RPMI7951 (cell line): ENCODE results near the gene LDLRAD3. TPM values are rescaled to one million over a fixed set of nuclear protein-coding genes. Genes with fewer than 3 reads are reported as not detected.
"Not testable (repeated sequence)": the region's sequence is repeated elsewhere in the genome, so short reads cannot be mapped to it uniquely, and the experiment has no call there.

Experiments
- DNase-seq: peaks from one replicate; pipeline ENCODE4 v3.0.0-alpha.2; 2012; ENCODE audit warnings: low read depth
- total RNA-seq: library from RNA; depleted of rRNA; stranded (reverse); fragments of >200 nt; shearing (Covaris generic); gene quantifications from 2 replicates; pipeline ENCODE4 v1.2.3, GENCODE V29; 2014; rRNA removed

LDLRAD3 gene, protein sequence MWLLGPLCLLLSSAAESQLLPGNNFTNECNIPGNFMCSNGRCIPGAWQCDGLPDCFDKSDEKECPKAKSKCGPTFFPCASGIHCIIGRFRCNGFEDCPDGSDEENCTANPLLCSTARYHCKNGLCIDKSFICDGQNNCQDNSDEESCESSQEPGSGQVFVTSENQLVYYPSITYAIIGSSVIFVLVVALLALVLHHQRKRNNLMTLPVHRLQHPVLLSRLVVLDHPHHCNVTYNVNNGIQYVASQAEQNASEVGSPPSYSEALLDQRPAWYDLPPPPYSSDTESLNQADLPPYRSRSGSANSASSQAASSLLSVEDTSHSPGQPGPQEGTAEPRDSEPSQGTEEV
- 3.8 TPM in 2 replicates for total RNA-seq

DNA sequence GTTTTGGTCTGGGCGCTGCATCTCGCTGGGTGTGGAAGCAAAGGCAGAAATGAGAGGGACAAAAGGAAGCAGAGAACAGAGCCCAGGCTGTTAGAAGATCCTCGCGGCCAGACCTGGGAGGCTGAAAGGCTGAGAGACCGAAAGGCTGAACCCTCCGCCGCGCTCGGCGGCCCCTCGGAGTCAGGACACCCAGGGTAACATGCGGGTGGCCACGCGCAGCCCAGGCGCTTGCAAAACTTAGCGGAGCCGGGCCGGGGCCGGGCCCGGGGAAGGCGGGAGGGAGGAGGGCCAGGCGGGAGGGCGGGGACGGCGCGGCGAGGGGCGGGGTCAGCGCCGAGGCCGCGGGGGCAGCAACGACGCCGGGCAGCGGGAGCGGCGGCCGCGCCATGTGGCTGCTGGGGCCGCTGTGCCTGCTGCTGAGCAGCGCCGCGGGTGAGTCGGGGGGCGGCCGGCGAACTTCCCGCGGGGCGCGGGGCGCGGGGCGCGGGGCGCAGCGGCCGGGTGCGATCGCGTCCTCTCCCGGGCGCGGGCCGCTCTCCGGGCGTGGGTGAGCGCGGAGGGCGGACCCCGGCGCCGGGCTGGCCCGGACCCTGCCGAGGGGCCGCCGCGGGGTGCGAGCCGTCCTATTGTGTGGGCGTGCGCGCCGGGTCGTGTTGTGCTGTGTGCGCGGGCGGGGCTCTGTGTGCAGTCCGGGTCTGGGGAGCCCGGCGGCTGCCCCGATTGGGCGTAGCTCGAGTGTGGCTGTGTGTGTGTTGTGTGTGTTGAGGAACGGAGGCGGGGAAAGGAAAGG lies at the start of gene LDLRAD3:
TSS of gene LDLRAD3 (plus strand) at position 350 of the 790 bp plus-strand sequence. CDS start at position 387, 37 bp downstream.
- DNase-seq = peak; percentile 74

DNA sequence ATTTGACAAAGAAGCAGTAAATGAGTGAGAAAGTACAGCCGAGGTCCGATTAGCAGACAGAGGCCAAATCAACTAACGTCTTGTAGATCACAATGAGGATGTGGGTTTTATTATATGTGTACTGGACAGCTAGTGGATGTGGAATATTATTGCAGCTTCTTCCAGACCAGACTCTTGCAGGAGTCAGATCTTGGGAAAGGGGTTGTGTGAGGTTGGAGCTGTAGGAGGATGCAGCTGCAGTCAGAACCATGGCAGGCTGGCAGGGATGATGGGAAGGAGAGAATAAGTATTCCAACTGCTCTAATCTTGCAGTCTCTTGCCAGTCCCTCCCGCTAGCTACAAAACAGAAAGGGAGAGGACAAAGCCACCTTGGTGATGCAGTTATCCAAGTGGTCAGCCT lies 46.8 kb upstream of the LDLRAD3 start:
- no peak for DNase-seq

DNA sequence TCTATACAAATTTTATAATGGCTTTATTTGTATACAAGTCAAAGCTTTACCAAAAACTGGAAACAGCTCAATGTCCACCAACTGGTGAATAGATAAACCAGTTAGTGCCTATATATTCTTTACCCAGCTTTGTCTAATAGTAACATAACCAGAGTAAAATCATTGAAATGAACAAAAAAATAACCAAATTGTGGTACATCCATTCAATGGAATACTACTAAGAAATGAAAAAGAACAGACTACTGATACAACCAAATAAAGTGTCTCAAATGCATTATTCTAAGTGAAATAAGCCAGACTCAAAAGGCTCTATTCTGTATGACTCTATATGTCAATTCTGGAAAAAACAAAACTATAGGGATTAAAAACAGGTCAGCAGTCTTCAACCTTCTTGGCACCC lies 40.9 kb upstream of the LDLRAD3 start:
- no peak for DNase-seq

DNA sequence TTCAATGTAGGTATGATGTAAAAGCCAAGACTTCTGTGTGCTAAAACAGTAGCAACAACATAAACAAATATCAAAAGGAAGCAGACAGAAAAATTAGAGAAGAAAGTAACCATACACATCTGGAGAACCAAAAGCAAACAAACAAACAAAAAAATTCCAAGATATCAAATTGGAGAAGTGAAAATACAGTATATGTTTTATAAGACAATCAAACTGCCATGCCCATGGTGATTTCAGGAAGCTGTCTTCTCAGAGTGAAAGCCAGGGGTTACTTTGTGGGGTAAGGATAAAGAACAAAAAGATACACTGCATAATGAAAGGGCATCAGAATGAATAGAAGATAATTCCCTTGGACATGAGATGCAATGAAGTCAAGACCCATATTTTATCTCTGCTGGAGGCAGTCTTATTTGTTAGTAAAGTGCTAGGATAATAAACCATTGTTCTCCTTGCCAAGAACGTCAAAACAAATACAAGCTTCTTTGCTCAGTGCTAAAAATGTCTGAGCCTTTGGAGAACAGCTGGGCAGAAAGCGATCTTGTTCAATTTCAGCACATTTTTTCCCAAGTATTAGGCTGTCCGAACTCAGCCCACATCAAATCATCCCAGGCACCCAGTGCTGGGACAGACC lies 38.1 kb upstream of the LDLRAD3 start:
- peak; percentile 11 for DNase-seq

DNA sequence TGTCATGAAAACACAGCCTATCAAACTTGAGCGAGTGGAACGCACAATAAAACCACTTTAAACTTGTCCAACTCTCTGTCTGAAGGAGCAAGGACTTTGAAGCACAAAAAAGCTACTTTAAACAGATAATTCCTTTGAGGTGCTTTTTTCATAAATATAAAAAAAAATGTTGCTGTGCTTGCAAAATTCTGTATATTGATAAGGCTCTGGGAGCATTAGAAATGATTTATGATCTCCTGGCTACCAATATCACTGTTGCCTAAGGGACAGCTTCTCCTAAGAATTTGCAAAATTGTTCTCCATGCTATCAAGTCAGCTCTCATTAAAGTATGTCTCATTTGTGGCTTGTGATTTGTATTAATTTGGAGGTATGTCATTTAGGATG lies 37.6 kb upstream of the LDLRAD3 start:
- no peak for DNase-seq

DNA sequence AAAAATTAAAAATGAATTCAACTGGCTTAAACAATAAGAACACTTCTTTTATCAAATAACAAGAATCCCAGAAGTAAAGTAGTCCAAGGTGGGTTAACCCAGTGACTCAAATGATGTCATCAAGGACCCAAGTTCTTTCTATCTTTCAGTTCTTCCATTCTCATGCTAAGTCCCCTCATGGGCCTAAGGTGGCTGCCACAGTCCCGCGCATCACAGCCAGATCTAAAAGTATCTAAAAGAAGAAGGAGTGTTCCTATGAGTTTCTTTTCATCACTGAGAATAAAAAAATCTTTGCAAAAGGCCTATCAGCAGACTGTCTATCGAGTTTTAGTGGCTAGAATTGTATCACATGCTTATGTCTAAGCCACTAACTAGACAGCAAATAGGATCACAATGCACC lies 37.2 kb upstream of the LDLRAD3 start:
- no peak for DNase-seq

DNA sequence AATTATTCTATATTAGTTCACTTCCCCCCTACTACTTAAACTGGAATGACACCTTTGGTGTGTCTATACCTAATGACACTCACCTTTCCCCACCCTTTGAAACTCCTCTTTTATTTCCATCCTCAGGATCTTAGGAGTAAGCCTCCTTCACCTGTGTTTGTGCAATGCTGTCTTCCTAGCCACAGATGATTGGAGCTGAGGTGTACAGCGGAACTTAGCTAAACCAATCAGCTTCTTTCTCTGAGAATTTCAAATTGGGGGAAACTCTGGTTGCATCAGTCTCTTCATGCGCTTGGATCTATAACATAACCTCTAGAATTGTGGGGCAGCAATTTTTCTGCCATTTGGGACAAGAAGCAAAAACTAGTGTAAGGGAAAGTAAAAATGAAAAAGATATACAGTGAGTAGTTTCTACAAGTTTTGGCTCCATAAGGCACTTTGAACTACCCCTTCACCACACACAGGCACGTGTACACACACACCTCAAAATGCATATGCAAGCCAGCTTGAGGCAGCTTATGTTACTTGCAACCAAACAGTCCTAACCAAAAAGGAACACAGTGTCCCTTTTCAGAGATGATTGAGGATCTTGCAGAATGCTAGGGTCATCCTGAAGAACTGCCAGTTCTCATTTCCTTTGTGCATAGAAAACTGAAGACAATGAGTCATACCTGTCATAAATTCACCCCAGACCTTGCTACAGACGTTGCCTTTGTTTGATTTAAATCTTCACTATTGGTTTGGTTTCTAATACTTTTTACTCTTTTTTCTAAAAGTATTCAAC lies 36.0 kb upstream of the LDLRAD3 start:
- DNase-seq = peak; percentile 38

DNA sequence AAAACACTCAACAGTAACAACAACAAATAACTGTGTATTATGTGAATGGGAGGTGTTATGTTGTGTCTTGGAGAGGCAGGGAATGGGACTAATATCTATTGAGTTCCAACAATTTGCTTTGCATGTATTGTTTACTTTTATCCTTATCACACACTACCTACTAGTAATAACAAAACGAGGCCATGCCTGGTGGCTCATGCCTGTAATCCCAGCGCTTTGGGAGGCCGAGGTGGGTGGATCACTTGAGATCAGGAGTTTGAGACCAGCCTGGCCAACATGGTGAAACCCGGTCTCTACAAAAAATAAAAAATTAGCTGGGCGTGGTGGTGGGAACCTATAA lies 35.5 kb upstream of the LDLRAD3 start:
- not testable (repeated sequence) for DNase-seq

DNA sequence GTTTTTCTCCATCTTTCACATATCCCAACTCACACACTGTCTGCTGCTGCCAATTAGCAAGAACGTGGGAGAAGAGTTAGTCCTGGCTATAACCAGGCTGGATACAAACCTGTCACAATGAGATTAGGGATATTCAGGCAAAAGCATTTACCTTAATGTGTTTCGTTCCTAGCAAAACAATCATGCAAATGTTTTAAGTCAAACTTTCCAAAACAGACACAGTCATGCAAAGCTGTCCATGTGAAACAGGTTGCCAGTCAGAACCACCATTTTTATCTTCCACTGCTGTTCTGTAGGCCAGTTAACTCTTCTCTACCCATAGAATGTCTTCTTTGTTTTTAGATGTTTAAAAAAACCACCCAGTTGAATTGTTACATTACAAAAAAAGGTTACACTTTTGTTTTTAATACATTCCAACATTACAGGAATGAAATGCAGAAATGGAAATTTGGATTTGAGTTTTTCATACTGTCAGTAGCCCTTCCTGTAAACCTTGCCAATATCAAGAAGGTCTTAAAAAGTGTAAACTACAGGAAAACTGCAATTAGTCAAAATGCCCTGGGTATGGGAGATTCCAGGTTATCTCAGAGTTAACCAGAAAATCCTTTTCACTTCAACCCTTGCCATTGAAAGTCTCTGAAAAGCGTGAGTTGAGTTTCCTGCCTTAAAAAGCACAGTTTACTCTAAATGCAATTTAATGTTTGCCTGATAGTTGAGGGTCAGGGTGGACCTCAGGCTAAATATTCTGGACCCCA lies 34.2 kb upstream of the LDLRAD3 start:
- DNase-seq = no peak

DNA sequence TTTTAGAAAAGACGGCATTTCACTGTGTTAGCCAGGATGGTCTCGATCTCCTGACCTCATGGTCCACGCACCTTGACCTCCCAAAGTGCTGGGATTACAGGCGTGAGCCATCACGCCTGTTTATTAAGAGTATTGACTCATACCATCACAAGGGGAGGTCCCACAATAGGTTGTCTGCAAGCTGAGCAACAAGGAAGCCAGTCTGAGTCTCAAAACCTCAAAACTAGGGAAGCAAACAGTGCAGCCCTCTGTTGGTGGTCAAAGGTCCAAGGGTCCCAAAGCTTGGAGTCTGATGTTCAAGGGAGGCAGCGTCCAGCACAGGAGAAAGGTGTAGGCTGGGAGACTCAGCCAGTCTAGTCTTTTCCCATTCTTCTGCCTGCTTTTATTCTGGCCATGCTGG lies 32.8 kb upstream of the LDLRAD3 start:
- no peak for DNase-seq

DNA sequence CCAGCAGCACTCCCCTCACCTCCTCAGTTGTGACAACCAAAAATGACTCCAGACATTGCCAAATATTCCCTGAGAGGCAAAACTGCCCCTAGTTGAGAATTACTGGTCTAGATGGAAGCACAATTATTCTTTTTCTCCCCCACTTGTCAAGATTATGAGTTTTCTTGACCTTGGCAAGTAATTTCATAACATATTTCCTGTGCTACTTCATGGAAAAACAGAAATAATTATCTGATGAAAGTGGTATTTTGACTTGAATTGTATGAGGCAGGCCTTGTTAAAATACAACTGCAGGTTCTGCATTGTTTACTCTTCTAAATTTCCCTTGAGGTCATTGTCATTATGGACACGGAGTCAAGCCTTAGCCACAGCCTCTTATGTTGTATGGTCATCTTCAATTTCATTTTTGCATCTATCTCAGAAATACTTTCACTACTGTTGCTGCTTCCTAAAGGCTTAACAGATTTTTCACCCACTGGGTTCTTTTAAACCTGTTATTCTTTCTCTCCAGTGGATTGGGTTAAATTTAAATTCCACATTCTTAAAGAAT lies 32.2 kb upstream of the LDLRAD3 start:
- no peak for DNase-seq

DNA sequence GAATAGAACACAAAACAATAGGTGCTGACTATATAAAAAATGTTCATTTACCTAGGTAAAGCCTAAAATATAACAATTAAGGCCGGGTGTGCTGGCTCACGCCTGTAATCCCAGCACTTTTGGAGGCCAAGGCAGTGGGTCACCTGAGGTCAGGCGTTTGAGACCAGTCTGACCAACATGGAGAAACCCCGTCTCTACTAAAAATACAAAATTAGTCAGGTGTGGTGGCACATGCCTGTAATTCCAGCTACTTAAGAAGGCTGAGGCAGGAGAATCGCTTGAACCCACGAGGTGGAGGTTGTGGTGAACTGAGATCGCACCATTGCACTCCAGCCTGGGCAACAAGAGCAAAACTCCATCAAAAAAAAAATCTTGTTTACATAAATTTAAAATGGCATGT lies 31.4 kb upstream of the LDLRAD3 start:
- not testable (repeated sequence) for DNase-seq

DNA sequence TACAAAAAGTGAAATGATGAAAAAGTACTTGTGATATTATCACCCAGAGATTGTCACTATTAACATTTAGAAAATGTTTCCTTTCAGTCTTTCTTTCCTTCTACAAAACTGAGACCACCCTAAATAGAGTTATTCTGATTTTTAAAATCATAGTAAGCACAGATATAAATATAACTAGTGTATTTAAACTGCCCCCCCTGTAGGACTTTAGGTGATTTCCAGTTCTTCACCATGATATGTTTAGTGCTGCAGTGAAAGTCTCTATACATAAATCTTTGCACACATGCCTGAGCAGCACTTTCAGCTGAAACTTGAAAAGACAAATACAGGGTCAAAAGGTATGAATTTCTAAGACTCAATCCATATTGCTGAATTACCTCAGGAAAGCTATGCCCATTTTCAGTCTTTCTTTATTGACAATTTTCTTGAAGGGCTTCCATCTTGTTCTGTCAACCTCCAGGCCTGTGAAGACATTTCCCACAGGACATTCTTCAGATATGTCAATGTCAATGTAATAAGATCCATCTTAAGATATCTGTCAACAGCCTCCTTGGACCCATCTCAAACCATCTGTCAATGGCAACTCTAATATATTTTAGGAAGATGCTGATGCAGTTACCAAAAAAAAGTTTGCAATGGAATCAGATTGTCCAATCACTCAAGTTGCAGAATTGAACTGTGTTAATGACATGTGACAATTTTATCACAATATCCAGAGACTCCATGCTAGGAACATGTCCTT lies 30.8 kb upstream of the LDLRAD3 start:
- DNase-seq = no peak

DNA sequence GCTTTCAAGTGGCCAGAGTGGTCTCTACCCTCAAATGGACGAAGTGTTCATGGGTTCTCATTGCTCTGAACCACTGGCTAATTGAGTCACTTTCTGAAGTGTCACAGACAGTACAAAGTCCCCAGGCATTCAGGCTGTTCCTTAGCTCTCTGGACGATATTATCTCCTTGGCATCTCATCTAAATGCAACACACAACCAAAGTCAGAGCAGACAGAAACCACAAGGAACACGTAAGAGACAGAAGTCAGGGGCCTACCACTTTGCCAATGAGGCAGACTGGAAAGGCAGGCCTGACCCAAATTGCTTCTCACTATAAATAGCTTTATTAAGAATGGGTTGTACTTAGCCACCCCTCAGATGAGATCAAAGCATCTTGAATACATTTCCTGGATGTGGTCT lies 29.0 kb upstream of the LDLRAD3 start:
- no peak for DNase-seq

DNA sequence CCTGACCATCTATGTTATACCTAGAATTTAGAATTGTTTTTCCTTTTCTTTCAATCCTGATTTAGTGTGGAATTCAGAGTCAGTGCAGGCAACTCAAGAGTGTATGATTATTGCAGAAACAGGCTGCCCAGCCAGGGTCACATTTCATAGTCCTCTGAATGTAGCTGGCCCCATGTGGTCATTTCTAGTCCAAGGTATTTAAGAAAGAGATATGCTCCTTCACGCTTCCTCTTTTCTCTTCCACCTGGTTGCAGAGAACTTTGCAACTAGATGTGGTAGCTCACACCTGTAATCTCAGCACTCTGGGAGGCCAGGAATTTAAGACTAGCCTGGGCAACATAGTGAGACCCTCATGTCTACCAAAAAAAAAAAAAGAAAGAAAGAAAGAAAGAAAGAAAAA lies 27.6 kb upstream of the LDLRAD3 start:
- DNase-seq = no peak

DNA sequence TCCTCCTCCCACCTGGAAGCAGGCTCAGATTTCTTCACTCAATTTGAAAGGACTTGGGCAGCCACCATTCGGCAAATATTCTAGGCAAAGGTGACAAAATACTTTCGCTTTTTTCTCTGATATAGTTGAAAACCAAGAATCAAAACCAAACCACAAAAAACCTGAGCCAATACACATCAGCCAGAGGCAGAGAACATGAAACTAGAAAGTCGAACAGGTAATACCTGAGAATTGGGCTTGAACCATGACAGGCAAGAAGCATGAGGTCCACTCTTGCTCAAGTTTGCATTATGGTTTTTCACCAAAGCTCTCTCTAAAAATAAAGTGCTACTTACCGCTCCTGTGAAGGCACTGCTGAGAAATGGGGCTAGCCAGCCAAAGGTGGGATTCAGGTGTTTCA lies 26.2 kb upstream of the LDLRAD3 start:
- DNase-seq = no peak

DNA sequence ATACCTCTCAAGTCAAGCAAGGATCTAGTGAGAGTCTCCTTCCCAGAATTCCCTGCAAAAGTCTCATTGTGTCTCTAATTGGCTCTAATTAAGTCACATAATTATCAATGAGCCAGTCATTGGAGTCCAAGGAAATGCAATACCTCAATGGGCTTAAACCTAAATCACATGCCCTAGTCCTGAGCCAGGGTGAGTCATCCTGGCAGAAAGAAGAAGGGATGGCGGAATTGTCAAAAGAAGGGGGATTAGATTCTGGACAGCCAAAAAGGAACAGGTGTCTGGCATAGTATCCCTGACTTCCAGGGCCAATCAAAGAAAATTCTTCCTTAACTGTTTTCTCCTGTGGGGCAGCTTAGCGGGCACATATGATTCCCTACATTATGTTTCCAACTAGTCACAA lies 25.1 kb upstream of the LDLRAD3 start:
- DNase-seq = no peak

DNA sequence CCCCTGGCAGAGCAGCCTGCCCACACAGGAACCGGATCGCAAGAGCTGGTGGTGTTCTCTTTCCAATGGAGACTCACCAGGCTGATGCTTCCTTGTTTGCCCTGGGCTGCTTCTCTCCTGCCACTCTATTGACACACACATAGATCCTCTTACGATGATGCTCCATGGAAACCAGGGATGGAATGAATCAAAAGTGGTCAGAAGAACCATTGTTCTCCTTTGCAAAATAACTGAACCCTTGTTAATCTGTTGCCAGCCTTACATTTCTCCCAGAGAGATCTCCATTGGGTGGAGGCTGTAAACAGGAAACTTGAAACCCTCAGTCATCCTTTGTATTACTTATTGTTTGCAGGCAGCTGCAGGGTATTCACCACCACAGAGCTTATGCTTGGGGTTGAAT lies 24.6 kb upstream of the LDLRAD3 start:
- DNase-seq = peak; percentile 29

DNA sequence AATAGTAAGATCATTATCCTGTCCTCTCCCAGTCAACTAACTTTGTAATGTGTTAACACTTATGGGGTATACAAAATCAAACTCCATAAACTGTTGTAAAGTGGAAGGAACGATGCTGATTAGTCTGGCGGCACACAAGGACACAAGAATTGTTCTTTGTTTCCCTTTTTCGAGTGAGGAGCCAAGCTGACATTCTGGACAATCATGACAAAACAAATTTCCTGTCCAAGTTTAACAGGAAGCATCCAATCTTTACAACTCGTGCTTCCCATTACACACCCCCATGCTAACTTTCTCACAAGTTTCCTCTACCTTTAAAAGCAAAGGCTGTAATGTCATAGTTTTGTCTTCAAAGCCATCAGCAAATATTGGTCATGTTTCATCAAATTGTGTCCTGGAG lies 20.4 kb upstream of the LDLRAD3 start:
- DNase-seq = no peak

DNA sequence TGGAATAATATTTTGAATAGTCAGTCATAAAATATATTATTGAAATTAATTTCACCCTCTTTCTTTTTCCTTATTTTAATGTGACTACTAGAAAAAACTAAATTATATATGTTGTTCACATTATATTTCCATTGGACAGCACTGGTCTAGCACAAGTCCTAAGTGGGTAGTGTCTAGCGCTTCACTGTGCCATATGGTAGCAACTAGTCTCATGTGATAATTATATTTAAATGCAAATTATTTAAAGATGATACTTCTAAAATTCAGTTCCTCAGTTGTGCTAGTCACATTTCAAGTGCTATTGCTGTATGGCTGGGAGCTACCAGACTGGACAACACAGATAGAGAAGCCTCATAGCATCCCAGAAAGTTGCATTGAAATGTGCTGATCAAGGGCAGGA lies 19.1 kb upstream of the LDLRAD3 start:
- no peak for DNase-seq
